CD8-positive, alpha-beta memory T cell (primary cell): ENCODE measurements around the gene CD99L2. TPM values are rescaled to one million over a fixed set of nuclear protein-coding genes. Genes with fewer than 3 reads are reported as not detected.

Experiments
- CTCF ChIA-PET: fragments of 350-600 bp; sonication (Branson Sonifier 250); formaldehyde crosslinking; loops from one replicate; lab custom pipeline; 2021; ENCODE audit warnings: antibody characterized with exemption; lab: Charles Lee
- POLR2A ChIA-PET: fragments of 350-600 bp; sonication (Branson Sonifier 250); formaldehyde crosslinking; loops from one replicate; lab custom pipeline; 2021; ENCODE audit warnings: antibody characterized with exemption; lab: Charles Lee
- DNase-seq, 5 donors: peaks; one replicate each; pipeline versions ENCODE4 v3.0.0 to v3.0.0-alpha.2; 2020 to 2022; ENCODE audit warnings: mixed read lengths in 1 of 5
- H3K27ac ChIP-seq: one replicate; pipeline ENCODE4 v1.7.0; 2013; ENCODE audit warnings: low read depth, mild to moderate bottlenecking, low read length, moderate library complexity
- H3K27me3 ChIP-seq: 2 replicates; pipeline ENCODE4 v1.7.0; 2013; ENCODE audit warnings: low read length, mild to moderate bottlenecking; ENCODE audit not compliant: insufficient read depth, poor library complexity, severe bottlenecking
- H3K36me3 ChIP-seq: 2 replicates; pipeline ENCODE4 v1.7.0; 2013; ENCODE audit warnings: mild to moderate bottlenecking, low read length, moderate library complexity; ENCODE audit not compliant: insufficient read depth
- H3K4me1 ChIP-seq: 2 replicates; pipeline ENCODE4 v1.7.0; 2013; ENCODE audit warnings: mild to moderate bottlenecking, low read length, moderate library complexity; ENCODE audit not compliant: insufficient read depth
- H3K4me3 ChIP-seq: 2 replicates; pipeline ENCODE4 v1.7.0; 2013; ENCODE audit warnings: mild to moderate bottlenecking, low read length
- H3K9me3 ChIP-seq: 2 replicates; pipeline ENCODE4 v1.7.0; 2013; ENCODE audit warnings: mild to moderate bottlenecking, low read length
- H3K27ac Mint-ChIP-seq, 8 donors: one replicate each; pipeline ENCODE4 v1.8.0; 2020 to 2021; ENCODE audit warnings: mixed read lengths in 8 of 8, mild to moderate bottlenecking in 6 of 8, inconsistent platforms in 3 of 8, moderate library complexity in 3 of 8
- H3K27me3 Mint-ChIP-seq, 2 donors: one replicate each; pipeline ENCODE4 v1.8.0; 2020 to 2021; ENCODE audit warnings: mixed read lengths in 2 of 2, mild to moderate bottlenecking in 1 of 2, moderate library complexity in 1 of 2
- H3K36me3 Mint-ChIP-seq, 3 donors: one replicate each; pipeline ENCODE4 v1.8.0; 2020 to 2021; ENCODE audit warnings: mixed read lengths in 3 of 3, inconsistent platforms in 1 of 3, mild to moderate bottlenecking in 1 of 3
- H3K4me1 Mint-ChIP-seq, 3 donors: one replicate each; pipeline ENCODE4 v1.8.0; 2020 to 2021; ENCODE audit warnings: mixed read lengths in 3 of 3, inconsistent platforms in 1 of 3, mild to moderate bottlenecking in 1 of 3
- H3K4me3 Mint-ChIP-seq, 7 donors: one replicate each; pipeline ENCODE4 v1.8.0; 2020 to 2021; ENCODE audit warnings: mixed read lengths in 7 of 7, mild to moderate bottlenecking in 6 of 7, moderate library complexity in 4 of 7, inconsistent platforms in 2 of 7
- H3K9me3 Mint-ChIP-seq, 5 donors: one replicate each; pipeline ENCODE4 v1.8.0; 2020 to 2022; ENCODE audit warnings: mixed read lengths in 5 of 5, mild to moderate bottlenecking in 3 of 5, moderate library complexity in 2 of 5, inconsistent platforms in 1 of 5
- polyA plus RNA-seq: library from polyadenylated mRNA; unstranded; fragments of 300-500 nt; fragmentation: Illumina TruSeq; gene quantifications from one replicate; pipeline ENCODE4 v1.2.3, GENCODE V29; 2021
- total RNA-seq, 2 experiments: library from RNA; stranded (reverse); gene quantifications; one replicate each; pipeline ENCODE4 v1.2.3, GENCODE V29; 2021

The CD99L2 gene
- total and polyA plus RNA-seq, 3 experiments from 2014 or later, result 13.7 to 15.9 (median 14.7) TPM

GRCh38 chrX:150767475-150768131, 130.9 kb downstream of the CD99L2 start:
- Mint-ChIP-seq H3K27ac (peak overlapping the region in 2 of 8 donors; percentile 90 to 92), H3K4me3 (no peak overlapping the region), H3K27me3 (peaks cover 0 to 4% of the 10 kb centered on the region in 2 donors), H3K36me3 (peaks cover 0 to 17% (median 0%) of the 10 kb centered on the region in 3 donors), H3K4me1 (no peaks in the 10 kb centered on the region), H3K9me3 (no peaks in the 10 kb centered on the region)
- DNase-seq, result no peak
- H3K27me3 ChIP-seq, result no peaks in the 10 kb centered on the region
- H3K27ac ChIP-seq, result no peak overlapping the region
- no peaks in the 10 kb centered on the region for H3K36me3 ChIP-seq
- H3K9me3 ChIP-seq, result no peaks in the 10 kb centered on the region
- no peak overlapping the region for H3K4me3 ChIP-seq
- CTCF ChIA-PET, result no interaction called here
- H3K4me1 ChIP-seq, result no peaks in the 10 kb centered on the region
- POLR2A ChIA-PET, result no interaction called here

GRCh38 chrX:150767045-150767395, 131.4 kb downstream of the CD99L2 start:
- ChIA-PET POLR2A (no interaction called here), CTCF (interaction anchor here (1.3 kb wide), 1 partner anchor 315 kb away, joined by 4 read pairs; no protein-coding TSS in a partner anchor)
- peak overlapping the region in 1 of 8 donors; percentile 29 for H3K27ac Mint-ChIP-seq
- H3K4me3 Mint-ChIP-seq, result no peak overlapping the region
- Histone ChIP-seq H3K36me3 (no peaks in the 10 kb centered on the region), H3K27me3 (no peaks in the 10 kb centered on the region), H3K4me1 (no peaks in the 10 kb centered on the region), H3K4me3 (no peak overlapping the region), H3K27ac (no peak overlapping the region), H3K9me3 (no peaks in the 10 kb centered on the region)
- H3K9me3 Mint-ChIP-seq, result no peaks in the 10 kb centered on the region
- no peaks in the 10 kb centered on the region for H3K4me1 Mint-ChIP-seq
- H3K27me3 Mint-ChIP-seq, result peaks cover 0 to 5% of the 10 kb centered on the region in 2 donors
- DNase-seq, result no peak
- H3K36me3 Mint-ChIP-seq, result peaks cover 0 to 20% (median 0%) of the 10 kb centered on the region in 3 donors

- POLR2A ChIA-PET, result no interaction called here
- no peaks in the 10 kb centered on the region for H3K4me1 Mint-ChIP-seq
- no peak for DNase-seq
- H3K27me3 ChIP-seq, result no peaks in the 10 kb centered on the region
- H3K27me3 Mint-ChIP-seq, result peaks cover 0 to 5% of the 10 kb centered on the region in 2 donors
- no peaks in the 10 kb centered on the region for H3K4me1 ChIP-seq
- H3K9me3 Mint-ChIP-seq, result no peaks in the 10 kb centered on the region
- CTCF ChIA-PET, result interaction anchor here (1.3 kb wide), 1 partner anchor 316 kb away, joined by 4 read pairs; no protein-coding TSS in a partner anchor
- H3K4me3 ChIP-seq, result no peak overlapping the region
- no peaks in the 10 kb centered on the region for H3K36me3 ChIP-seq
- no peaks in the 10 kb centered on the region for H3K9me3 ChIP-seq
- H3K4me3 Mint-ChIP-seq, result no peak overlapping the region
- H3K27ac Mint-ChIP-seq, result peak overlapping the region in 4 of 8 donors; percentile 4 to 79 (median 42)
- H3K27ac ChIP-seq, result no peak overlapping the region
- peaks cover 0 to 24% (median 0%) of the 10 kb centered on the region in 3 donors for H3K36me3 Mint-ChIP-seq
These were observed 132.0 kb downstream of the CD99L2 start for GRCh38 chrX:150766351-150767044.

GRCh38 chrX:150765782-150766350, 132.6 kb downstream of the CD99L2 start:
- ChIA-PET POLR2A (no interaction called here), CTCF (interaction anchor here (1.3 kb wide), 1 partner anchor 317 kb away, joined by 4 read pairs; no protein-coding TSS in a partner anchor)
- Mint-ChIP-seq H3K27me3 (peaks cover 0 to 5% of the 10 kb centered on the region in 2 donors), H3K9me3 (no peaks in the 10 kb centered on the region), H3K36me3 (peaks cover 0 to 26% (median 0%) of the 10 kb centered on the region in 3 donors), H3K27ac (no peak overlapping the region), H3K4me3 (no peak overlapping the region), H3K4me1 (no peaks in the 10 kb centered on the region)
- no peak for DNase-seq
- Histone ChIP-seq H3K4me1 (no peaks in the 10 kb centered on the region), H3K9me3 (no peaks in the 10 kb centered on the region), H3K27me3 (no peaks in the 10 kb centered on the region), H3K4me3 (no peak overlapping the region), H3K27ac (no peak overlapping the region), H3K36me3 (no peaks in the 10 kb centered on the region)

GRCh38 chrX:150765237-150765636, 133.2 kb downstream of the CD99L2 start:
- no peak for DNase-seq
- no peak overlapping the region for H3K4me3 Mint-ChIP-seq
- Histone ChIP-seq H3K27me3 (no peaks in the 10 kb centered on the region), H3K9me3 (no peaks in the 10 kb centered on the region), H3K4me1 (no peaks in the 10 kb centered on the region), H3K27ac (no peak overlapping the region), H3K4me3 (no peak overlapping the region), H3K36me3 (no peaks in the 10 kb centered on the region)
- POLR2A ChIA-PET, result no interaction called here
- no peaks in the 10 kb centered on the region for H3K9me3 Mint-ChIP-seq
- CTCF ChIA-PET, result no interaction called here
- H3K27me3 Mint-ChIP-seq, result peaks cover 0 to 5% of the 10 kb centered on the region in 2 donors
- peaks cover 0 to 27% (median 0%) of the 10 kb centered on the region in 3 donors for H3K36me3 Mint-ChIP-seq
- no peaks in the 10 kb centered on the region for H3K4me1 Mint-ChIP-seq
- peak overlapping the region in 1 of 8 donors; percentile 15 for H3K27ac Mint-ChIP-seq

GRCh38 chrX:150763810-150764209, 134.7 kb downstream of the CD99L2 start:
- H3K36me3 ChIP-seq, result no peaks in the 10 kb centered on the region
- no peak overlapping the region for H3K27ac ChIP-seq
- no peaks in the 10 kb centered on the region for H3K4me1 ChIP-seq
- no peaks in the 10 kb centered on the region for H3K9me3 ChIP-seq
- Mint-ChIP-seq H3K27me3 (peaks cover 0 to 5% of the 10 kb centered on the region in 2 donors), H3K27ac (no peak overlapping the region), H3K4me1 (no peaks in the 10 kb centered on the region), H3K4me3 (no peak overlapping the region), H3K36me3 (peaks cover 0 to 40% (median 0%) of the 10 kb centered on the region in 3 donors), H3K9me3 (no peaks in the 10 kb centered on the region)
- no peak for DNase-seq
- H3K4me3 ChIP-seq, result no peak overlapping the region
- no peaks in the 10 kb centered on the region for H3K27me3 ChIP-seq
- POLR2A ChIA-PET, result no interaction called here
- CTCF ChIA-PET, result interaction anchor here (2.2 kb wide), 1 partner anchor 8 kb away, joined by 7 read pairs; no protein-coding TSS in a partner anchor

GRCh38 chrX:150763303-150763797, 135.1 kb downstream of the CD99L2 start:
- no peak overlapping the region for H3K27ac Mint-ChIP-seq
- no peaks in the 10 kb centered on the region for H3K4me1 ChIP-seq
- CTCF ChIA-PET, result interaction anchor here (2.2 kb wide), 1 partner anchor 9 kb away, joined by 7 read pairs; no protein-coding TSS in a partner anchor
- peaks cover 0 to 42% (median 0%) of the 10 kb centered on the region in 3 donors for H3K36me3 Mint-ChIP-seq
- no peak overlapping the region for H3K27ac ChIP-seq
- peaks cover 0 to 5% of the 10 kb centered on the region in 2 donors for H3K27me3 Mint-ChIP-seq
- H3K9me3 ChIP-seq, result no peaks in the 10 kb centered on the region
- no peaks in the 10 kb centered on the region for H3K4me1 Mint-ChIP-seq
- no peaks in the 10 kb centered on the region for H3K9me3 Mint-ChIP-seq
- H3K4me3 ChIP-seq, result no peak overlapping the region
- POLR2A ChIA-PET, result no interaction called here
- H3K27me3 ChIP-seq, result no peaks in the 10 kb centered on the region
- DNase-seq, result no peak
- no peak overlapping the region for H3K4me3 Mint-ChIP-seq
- no peaks in the 10 kb centered on the region for H3K36me3 ChIP-seq
